Activated CD8-positive, alpha-beta memory T cell treated with anti-CD3 and anti-CD28 coated beads, Interleukin-2, amount 50 U/mL, for 4 hours (primary cell): ENCODE data around the gene CXCL8.
"Not testable (repeated sequence)": the region's sequence is repeated elsewhere in the genome, so short reads cannot be mapped to it uniquely, and the experiment has no call there.

Experiments used
- DNase-seq: peaks from one replicate; pipeline ENCODE4 v3.0.0-alpha.2; 2020

CXCL8 gene

DNA sequence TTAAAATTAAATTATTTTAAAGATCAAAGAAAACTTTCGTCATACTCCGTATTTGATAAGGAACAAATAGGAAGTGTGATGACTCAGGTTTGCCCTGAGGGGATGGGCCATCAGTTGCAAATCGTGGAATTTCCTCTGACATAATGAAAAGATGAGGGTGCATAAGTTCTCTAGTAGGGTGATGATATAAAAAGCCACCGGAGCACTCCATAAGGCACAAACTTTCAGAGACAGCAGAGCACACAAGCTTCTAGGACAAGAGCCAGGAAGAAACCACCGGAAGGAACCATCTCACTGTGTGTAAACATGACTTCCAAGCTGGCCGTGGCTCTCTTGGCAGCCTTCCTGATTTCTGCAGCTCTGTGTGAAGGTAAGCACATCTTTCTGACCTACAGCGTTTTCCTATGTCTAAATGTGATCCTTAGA is at the start of gene CXCL8:
Gene CXCL8 (plus strand): TSS at position 217 of the 426 bp plus-strand sequence. CDS start 90 bp downstream, at position 307.
- no peak for DNase-seq

DNA sequence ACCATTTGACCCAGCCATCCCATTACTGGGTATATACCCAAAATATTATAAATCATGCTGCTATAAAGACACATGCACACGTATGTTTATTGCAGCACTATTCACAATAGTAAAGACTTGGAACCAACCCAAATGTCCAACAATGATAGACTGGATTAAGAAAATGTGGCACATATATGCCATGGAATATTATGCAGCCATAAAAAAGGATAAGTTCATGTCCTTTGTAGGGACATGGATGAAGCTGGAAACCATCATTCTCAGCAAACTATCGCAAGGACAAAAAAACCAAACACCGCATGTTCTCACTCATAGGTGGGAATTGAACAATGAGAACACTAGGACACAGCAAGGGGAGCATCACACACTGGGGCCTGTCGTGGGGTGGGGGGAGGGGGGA is 49.2 kb upstream of the CXCL8 start:
- DNase-seq = not testable (repeated sequence)

DNA sequence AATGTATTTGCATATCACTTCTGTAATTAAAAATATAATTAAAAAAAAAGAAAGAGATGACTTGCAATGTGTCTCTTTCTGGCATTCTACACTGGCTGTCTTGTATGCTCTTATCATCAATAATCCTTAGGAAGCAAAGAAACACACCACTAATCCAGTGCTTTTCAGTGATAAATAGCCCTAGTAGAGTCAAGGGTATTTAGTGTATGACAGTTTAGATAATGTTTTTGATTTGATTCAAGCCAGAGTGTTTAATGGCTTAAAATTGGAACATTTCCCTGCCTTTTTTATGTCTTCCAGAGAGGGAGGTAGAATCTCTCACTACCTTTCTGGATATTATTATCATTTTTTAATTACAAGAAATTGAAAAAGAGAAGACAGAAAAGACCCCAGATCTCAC is 48.6 kb upstream of the CXCL8 start:
- no peak for DNase-seq

DNA sequence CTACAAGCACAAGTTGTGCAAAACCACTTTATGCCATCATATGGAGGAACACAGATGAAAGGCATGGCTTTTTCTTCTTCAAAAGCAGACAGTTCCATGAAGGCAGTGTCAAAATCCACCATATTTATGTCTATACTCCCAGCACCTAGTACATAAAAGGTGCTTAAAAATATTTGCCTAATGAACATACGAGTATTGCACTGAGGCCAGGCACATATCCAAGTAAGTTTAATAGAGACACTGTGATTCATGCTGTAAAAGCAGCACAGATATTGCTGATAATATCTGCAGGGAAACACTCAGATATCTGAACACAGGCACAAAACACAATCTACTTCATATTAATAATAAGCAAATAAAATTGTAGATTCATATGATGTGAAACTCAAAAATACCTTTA is 48.1 kb upstream of the CXCL8 start:
- no peak for DNase-seq

DNA sequence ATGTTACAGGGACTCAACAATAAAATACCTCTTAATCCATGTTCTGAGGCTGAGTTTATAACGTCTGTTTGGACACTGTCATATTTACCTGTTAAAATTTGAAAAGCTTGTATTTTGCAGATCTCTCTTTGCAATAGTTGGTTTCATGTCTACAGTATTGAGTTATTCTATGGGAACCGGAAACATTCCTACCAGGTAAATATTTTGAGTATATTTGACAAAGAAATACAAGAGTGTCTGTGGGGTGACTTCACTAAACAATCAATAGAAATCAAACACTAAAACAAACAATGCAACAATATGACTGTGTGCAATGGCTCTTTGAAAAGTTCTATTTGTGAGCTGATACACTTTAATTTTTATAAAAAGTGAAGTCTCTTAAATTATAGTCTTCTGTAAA is 47.7 kb upstream of the CXCL8 start:
- no peak for DNase-seq

DNA sequence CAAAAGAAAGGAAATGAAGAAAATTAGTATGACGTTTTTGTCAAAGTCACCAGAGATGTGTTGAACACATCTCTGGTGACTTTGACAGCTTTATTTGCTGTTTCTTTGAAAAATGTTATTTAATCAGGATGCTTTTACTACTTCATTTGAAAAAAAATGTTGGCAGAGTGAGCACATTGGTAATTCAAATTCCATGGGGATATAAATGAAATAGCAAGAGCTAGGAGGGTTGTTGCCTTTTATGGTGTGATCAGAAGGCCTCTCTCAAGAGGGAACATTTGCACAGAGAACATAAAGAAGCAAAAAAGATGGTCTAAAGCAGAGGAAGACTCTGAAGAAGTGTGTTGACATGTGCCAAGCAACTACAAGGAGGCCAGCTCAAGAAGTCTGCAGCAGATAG is 46.6 kb upstream of the CXCL8 start:
- DNase-seq = no peak

DNA sequence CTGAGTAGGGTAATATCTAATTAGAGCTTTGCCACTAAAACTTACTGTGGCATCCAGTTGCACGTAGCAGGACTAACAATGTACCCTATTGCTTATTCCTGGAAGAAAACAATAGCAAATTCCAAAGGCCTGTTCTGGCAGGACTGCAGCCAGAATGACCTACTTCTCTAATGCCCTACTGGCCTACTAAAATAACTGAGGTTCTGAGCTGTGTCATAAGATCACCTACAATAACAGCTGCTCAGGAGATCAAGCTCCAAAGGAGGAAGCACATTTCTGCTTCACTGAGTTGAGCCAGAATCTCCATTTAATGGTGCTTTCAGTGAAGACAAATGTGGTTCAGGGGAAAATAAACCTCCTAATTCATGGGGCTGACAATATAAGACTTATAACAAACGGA is 42.2 kb upstream of the CXCL8 start:
- DNase-seq = no peak

DNA sequence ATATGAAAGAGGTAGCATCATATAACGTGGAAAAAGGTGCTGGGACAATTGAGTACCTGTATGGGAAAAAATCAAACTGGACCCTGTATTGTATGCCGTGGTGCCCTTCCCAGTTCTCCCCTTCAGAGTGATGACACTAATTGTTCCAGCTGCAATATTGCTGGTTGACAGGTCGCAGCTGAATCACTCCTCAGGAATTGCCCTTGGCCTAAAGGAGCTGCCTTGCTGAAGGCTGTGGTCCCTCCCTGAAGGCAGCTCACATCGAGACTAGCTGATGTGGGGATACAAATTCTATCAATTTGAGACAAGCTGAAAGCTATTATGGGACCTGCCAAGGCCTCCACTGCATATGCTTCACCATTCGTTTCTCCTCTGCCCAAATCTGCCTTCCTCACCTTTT is 39.3 kb upstream of the CXCL8 start:
- no peak for DNase-seq

DNA sequence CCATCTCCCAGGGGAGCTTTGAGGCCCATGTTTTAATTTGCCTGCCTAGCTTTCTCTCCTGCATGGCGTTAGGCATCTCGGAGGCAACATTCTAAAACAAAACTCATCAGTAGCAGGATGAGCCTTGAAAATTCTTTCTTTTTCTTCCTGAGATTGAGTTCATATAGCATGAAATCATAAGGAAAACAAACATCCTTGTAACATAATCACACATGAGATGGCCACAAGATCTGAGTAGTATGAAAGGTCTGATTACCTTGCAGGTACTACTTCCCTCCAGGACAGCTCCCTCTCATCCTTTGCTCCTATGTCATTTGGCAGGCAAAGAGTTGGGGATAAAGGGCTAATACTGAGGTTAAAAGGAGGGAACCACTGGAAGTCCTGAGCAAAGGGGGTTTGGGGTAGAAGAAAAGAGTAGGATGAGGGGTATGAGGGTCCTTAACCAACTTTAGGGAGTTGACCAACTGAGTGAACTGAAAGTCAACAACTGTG is 37.5 kb upstream of the CXCL8 start:
- DNase-seq = no peak

DNA sequence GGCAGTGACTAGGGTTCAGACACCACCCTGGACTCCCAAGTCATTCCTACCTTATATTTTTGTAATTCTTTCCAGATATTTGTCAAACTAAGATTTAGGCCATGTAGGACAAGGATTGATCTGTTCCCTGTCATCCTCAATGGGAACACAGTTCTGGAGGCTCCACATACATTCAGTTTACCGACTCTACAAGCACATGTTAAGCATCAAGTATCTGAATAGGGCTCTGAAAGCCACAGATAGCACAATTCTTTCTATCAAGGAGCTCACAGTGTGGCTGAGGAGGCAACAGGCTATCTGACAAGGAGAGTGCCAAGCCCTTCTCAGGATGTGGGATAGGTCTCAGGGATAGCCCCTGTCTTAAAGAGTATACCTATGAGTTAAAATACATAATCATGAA is 37.0 kb upstream of the CXCL8 start:
- no peak for DNase-seq

DNA sequence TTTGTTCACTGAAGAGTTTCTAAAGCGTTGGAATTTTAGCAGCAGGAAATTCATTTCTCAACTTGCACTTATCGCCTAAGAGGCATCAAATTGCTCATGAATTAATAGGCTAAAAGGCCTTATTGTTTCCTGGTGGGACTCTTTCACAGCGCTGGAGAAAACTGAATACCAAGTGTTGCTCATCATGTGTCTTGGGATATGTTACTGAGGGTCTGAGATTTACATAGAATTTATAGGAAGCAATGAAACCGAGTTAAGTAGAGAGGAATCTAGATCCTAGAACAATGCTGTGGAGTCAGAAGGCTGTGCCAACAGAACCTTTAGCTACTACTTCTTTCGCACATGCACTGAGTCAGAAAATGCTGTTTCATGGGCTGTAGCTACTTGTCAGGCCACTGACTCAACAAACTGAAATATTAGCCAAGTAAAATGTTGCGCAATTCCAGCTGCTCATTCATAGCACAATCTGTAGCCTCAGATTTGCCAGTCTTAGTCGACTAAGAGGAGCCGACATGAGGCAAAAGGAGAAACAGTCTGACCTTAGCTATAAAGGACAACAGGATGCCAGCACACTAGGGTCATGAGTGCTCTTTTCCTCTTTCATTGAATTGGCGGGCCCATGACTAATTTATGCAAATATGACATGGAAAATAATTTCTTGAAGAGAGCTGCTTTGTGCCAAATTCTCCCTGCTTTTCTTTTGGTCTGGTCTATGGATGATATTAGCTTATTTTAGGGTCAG is 35.9 kb upstream of the CXCL8 start:
- DNase-seq = no peak

DNA sequence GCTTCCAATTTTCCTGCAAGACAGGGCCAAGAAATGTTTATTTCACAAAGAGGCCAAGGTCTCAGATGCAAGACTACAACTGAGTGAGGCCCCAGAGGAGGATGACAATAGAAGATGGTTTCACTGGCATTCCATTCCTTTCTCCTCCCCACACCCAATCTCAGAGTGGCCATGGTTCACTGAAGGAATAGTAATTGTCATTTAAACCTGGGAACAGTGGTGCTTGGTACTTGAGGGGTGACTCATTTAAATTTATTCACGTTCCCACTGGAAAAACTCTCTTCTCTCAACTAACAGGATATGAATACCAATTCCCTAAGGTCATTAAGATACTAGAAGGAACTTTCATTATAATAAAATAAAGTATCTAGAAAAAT is 35.3 kb upstream of the CXCL8 start:
- no peak for DNase-seq

DNA sequence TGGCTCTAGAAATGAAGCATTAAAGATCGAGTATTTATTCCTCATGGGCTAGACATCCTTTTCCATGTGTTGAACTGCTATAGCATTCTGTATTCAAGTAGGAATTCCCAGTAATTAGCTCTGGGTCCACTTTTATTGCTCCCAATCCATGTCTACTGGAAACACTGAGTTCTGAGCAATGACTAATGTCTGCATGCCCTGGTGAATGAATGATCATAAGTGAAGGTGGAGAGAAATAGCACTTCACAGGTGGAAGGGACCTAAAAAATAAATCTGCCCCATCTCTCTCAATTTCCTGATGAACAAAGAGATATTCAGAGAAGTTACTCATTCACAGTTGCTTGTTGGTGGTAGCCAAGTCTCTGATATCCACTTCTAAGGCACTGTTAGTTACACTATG is 34.6 kb upstream of the CXCL8 start:
- no peak for DNase-seq

DNA sequence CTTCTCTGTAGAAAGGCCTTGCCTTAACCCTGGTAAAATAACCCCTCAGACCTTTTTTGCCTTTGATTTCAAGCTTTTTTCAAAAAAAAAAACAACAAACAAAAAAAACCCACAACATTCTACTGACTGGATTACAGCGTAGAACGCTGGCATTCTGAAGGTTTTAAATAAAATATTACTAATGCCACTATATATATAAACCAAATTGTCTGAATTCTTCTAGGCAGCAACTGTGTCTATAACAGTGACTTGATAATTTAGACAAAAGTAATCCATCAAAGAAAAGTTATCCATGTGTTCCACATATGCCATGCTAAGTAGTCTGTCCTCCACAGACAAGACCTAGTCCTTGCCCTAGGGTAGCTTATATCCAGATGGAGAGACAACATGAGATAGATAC is 33.6 kb upstream of the CXCL8 start:
- DNase-seq = no peak

DNA sequence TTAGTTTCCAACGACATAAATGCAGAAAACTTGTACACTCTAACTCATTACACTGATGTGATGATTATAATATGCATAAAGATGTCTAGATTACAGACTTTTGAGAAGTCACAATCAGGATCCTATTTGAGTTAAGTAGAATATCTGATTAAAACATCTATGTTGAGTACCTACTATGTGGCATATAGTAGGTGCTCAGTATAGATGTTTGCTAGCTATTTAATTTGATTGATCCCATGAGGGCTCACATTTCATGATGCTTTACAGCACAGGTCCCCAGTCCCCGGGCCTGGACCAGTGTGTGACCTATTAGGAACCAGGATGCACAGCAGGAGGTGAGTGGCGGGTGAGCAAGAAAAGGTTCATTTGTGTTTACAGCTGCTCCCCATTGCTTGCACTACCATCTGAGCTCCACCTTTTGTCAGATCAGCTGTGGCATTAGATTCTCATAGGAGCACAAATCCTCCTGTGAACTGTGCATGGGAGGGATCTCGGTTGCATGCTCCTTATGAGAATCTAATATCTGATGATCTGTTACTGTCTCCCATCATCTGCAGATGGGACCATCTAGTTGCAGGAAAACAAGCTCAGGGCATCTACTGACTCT is 33.0 kb upstream of the CXCL8 start:
- DNase-seq = no peak

DNA sequence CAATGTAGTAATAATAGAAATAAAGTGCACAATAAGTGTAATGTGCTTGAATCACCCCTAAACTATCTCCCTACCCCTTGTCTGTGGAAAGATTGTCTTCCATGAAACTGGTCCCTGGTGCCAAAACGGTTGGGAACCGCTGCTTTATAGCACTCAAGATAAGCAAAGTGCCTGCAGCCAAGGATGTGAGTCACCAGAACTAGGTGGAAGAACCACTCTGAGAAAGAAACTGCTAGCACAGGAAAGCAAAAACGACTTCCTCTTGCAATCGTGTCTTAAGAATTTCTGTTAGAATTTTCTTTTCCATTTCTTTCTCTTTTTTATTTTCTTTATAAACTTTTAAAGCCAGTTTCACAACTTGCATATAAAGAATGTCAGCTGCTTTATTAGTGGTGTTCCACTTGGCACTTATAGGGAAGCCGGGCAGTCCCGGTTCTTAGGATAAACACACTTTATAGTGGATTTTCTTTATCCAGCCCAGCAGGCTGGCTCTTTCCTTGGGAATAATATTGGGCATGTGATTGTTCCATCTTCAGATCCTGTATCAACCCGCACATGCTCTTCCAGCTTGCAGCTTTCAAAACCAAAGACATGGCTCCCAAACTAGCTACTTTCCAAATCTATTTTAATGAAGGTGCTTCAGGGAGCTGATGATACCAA is 32.3 kb upstream of the CXCL8 start:
- DNase-seq = no peak

DNA sequence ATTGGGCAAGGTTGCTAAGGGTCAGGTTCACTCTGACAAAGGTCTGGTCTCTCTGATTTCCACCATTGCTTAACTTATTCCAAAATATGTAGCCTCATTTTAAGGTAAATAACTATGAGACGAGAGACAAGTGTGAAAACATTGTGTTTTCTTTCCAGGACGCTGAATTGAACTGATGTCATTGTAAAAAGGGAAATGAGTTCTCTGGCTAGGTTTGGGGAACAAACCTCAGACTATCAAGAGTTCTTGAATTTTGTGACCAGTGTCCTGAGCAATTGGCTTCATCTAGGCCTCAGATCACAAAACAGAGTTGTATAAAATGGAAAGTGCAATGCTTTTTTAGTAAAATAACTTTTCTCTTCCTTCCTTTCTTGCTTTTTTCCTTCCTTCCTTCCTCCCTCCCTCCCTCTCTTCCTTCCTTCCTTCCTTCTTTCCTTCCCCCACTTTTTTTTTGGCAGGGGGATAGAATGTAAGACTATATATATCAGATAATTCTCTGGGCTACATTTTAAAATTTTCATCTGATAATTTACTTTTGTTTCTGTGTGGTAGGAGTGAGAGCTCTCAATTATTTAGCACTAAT is 30.8 kb upstream of the CXCL8 start:
- DNase-seq = no peak

DNA sequence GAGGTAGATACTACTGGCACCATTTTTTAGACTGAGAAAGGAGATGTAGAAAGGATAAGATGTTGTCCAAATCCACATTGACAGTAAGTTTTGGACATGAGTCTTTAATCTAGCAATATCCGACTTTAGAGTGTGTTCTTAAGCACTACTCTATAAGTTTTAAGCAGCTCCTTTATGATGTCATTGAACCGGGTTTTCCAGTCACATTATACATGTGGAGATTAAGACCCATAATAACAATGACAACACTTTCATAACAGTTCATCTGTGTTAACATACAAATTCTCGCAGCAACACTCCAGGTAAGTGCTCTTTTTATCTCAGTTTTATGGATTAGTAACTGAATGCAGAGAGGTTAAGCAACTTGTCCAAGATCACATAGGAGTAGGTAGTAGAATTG is 30.3 kb upstream of the CXCL8 start:
- no peak for DNase-seq

DNA sequence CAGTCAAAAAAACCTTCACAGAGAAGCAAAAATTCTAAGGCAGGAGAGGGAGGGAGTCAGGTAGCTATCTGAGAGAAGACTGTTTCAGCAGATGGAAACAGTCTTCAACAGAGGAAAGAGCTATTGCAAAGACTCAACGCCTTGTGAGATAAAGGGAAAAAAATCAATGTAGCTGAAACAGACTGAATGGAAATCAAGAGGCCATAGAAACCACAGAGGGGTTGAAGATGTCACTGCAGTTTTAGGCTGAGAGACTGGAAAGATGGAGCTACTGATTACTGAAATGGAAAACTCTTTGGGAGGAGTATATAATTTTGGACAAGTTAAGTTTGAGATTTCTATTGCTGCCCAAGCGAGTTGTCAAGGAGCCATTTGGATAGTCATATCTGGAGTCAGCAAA is 28.4 kb upstream of the CXCL8 start:
- no peak for DNase-seq

DNA sequence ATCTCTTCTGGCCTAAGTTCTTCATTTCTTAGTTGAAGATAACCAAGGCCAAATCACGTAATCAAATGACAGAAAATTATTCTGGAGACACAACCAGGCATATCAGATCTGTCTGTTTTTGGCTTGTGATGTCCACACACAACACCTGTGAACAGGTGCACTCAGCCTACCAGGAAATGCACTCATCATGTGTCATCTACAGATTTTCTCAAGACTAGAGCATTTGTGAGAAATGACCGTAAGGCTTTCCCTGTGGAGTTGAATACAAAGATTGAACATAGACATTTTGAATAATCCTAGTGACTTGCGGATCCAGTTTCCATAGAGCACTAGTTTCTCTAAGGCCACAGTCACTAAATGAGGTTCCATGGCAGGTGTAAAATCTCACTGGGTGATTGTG is 26.7 kb upstream of the CXCL8 start:
- no peak for DNase-seq

DNA sequence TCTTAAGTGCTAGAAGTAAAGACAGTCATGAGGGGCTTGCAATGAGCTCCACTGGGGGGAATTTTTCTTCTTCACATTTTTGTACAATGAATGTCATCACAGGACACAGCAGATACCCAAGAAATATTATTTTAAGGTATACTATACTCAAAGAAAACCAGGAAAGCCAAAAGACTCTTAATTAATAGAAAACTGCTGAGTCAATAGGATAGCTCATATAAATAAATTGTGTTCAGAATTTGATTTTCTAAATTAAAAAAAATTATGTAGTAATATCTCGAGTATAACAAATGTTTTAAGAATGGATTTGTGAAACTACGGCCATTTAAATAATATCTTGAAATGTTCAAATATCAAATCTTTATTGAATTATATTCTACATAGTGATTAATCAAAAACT is 25.7 kb upstream of the CXCL8 start:
- DNase-seq = no peak

DNA sequence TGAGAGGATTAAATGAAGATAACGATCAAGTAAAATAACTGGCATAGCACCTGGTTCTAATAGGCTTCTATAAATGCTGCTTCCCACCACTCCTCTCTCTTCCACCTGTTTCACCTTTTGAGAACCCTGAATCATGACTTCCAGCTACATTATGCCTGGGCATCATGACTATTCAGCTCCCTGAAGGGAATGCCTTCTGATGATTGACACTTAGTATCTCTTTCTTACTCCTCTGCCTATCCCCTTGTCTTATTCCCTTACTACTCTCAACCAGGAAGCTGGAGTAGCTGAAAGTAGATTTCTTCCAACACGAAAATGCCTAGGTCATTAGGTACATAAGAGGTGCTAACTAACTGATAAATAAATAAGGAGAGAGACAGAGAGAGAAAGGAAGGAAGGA is 24.7 kb upstream of the CXCL8 start:
- DNase-seq = no peak

DNA sequence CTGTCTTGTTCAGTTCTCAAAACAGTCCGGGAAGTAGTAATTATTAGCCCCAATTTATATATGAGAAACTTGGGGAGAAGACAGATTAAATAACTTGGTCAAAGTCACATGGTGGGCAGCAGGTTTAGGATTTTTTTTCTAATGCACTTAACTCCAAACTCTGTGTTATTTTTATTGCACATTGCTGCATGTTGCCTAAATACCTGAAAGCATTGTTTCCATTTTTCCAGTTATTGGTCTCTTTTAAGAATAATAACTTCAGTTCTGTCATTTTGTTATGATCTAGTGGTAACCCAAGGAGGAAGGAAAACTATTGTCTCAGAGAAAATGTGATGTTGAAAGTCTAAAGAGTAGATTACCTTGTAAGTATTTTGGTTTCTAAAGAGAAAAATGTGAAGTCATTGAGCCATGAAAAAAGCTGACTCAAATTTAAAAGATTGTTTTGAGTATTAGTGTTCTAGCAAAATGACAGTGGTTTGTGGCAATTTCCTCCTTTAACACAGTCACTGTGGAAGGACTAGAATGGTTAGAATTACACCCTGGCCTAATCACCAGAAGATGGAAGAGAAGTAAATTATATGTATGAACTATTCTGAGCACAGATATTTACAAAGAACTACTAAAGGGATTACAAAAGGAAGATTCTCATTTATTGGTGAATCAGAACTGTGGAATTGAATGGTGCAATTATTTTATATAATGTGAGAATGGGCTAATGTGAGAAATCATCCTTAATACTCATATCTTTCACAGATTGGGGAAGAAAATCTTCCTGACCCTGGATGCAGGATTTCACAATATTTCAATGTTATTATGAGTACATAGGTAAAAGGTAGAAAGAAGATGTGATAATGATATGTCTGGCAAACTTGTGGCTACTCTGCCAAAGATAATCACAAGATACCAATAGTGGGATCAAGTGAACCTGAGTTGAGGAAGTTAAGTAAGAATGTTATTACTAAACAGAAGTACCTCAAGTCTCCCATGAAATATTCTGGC is 21.7 kb upstream of the CXCL8 start:
- no peak for DNase-seq
